Measurements from ENCODE around the gene CD47.

Gene CD47

DNA sequence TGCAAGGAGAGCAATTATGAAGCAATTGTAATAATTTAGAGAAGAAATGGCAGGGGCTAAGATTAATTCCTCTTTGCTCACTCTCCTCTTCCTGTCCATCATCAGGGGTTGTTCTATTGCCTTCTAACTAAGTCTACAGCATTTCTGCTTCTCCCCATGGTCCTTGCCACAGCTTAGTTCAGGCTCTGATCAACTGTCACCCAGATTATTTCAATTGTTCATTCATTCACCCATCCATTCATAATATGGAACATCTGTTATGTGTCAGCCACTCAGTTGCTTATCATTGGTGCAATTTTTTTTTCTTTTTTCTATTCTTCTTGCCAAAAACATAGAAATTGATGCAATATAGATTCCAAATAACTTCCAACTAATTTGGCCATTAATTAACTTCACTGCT is 93.2 kb downstream of the CD47 start:
- Histone ChIP-seq H3K4me3 (no peak overlapping the region), H3K27ac (no peak overlapping the region)

DNA sequence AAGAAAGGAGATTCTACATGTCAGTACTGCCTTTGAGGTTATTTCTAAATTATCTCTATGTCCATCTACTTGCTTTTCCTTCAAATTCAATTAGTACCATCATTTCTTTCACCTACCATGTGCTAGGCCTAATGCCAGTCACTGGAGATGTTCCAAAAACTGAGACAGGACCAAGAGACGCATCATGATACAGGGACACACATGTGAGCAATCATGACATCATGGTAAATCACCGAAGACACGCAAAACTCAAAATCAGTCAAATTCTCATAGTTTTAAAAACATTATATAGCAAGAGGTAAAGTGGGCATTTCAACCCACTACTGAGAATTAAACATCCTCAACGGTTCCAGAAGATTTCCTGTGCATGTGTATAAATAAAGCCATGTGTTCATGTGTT is 95.0 kb downstream of the CD47 start:
- Histone ChIP-seq H3K27ac (peak overlapping the region in 1 of 21 experiments; percentile 6), H3K4me3 (no peak overlapping the region)

DNA sequence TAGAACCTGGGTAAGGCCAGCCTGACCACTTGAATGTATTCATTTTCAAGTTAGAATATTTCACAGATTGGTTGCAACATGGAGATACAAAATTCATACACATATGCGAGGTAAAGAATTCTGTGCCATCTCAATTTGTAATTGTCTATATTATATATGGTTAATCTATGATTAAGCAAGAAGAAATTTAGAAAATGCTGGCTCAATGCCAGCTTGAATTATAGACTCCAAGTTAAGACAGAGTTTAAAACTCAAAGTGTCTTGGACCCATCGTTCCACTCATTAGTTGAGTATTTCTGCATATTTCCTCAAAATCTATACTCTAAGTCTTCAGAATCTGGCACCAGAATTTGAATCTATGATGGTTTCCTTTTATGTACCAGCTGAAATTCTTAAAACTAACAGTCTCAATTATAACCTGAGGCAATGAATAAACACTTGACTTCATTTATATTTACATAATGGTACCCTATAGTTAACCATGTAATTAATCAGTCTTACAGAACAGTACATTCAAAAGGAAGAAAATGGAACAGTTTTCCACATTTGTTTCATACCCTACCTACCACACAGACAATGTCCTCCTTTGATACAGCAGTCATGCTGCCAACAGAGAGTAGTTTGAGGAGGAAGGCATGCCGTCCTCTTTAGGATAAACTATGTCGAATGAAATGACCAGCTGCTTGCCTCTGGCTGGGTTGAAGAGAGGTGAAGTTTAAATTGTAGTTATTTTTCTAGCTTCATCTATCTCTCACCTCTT is 95.7 kb downstream of the CD47 start:
- H3K4me3 ChIP-seq: no peak overlapping the region
- H3K27ac ChIP-seq: no peak overlapping the region

DNA sequence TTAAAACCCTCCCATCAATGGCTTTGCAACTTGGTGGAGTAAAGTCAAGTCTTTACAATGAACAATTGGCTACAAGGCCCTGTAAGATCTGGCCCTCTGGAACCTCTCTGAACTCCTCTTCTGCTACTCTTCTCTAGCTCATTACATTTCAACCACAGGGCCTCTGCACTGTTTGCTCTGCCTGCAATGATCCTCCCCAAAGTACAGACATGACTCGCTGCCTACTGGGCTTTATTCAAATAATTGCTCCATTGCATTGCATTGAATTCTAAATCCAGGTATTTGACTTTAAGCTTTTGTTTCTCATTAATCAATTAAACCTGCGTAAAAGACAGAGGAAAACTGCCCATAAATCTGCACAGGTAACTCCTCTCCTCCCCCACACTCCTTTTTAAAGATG is 96.7 kb downstream of the CD47 start:
- H3K4me3 ChIP-seq: no peak overlapping the region
- H3K27ac ChIP-seq: peak overlapping the region in 12 of 21 experiments; percentile 40 to 83 (median 76)

DNA sequence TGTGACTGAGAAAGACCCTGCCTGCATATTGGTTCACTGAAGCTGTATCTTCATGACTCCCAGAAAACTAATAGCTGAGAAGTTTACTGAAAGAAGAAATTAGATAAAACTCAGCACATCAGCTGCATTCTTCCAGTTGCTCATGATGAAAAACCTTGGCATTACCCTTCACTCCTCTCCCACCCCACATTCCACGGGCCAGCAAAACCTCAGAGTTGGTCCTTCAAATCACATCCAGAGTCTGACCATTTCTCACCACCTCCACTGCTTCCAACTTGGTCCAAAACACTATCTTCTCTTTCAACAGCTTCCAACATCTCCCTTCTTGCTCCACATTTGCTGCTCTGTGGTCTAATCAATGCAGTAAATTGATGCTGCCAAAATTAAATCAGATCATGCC is 97.1 kb downstream of the CD47 start:
- peak overlapping the region in 17 of 21 experiments; percentile 11 to 83 (median 70) for H3K27ac ChIP-seq

More for the DNA sequence above, 97.1 kb downstream of the CD47 start:
- H3K4me3 ChIP-seq: no peak overlapping the region

Data from skin epidermis (tissue), 12 donors.